ENCODE results near the gene KCNMA1.

The KCNMA1 gene

DNA sequence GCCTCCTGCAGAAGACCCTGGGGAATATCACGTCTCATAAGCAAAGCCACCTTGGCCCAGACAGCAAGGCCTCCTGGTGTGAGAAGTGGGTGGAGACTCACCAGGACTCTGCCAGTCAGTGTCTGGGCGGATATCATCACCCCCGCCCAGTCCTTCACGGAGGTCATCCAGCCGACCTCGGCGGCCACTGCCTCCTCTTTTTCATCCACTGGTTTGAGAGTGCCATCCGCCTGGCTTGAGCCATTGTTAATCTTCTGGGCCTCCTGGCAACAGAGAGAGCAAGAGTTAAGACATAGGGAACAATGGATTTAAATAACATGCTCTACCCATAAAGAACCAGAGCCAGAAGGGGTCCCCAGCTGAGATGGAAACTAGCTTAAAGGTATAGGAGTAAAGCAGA, 233.8 kb downstream of the KCNMA1 start:
- Histone ChIP-seq H3K4me3 (ENCODE audit: low read depth in 1 of 2, low read length in 1 of 2) (no peak overlapping the region), H3K27ac (no peak overlapping the region), H3K36me3 (no peaks in the 10 kb centered on the region), H3K27me3 (peaks cover 48% of the 10 kb centered on the region), H3K9me3 (no peaks in the 10 kb centered on the region), H3K4me1 (ENCODE audit: control insufficient read depth in 1 of 2, insufficient read depth in 1 of 2, low read depth in 1 of 2, low read length in 1 of 2) (no peaks in the 10 kb centered on the region)
- TF ChIP-seq, protein P1, sequence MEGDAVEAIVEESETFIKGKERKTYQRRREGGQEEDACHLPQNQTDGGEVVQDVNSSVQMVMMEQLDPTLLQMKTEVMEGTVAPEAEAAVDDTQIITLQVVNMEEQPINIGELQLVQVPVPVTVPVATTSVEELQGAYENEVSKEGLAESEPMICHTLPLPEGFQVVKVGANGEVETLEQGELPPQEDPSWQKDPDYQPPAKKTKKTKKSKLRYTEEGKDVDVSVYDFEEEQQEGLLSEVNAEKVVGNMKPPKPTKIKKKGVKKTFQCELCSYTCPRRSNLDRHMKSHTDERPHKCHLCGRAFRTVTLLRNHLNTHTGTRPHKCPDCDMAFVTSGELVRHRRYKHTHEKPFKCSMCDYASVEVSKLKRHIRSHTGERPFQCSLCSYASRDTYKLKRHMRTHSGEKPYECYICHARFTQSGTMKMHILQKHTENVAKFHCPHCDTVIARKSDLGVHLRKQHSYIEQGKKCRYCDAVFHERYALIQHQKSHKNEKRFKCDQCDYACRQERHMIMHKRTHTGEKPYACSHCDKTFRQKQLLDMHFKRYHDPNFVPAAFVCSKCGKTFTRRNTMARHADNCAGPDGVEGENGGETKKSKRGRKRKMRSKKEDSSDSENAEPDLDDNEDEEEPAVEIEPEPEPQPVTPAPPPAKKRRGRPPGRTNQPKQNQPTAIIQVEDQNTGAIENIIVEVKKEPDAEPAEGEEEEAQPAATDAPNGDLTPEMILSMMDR (IDR thresholded peaks at IDR 0.05), result no peak

DNA sequence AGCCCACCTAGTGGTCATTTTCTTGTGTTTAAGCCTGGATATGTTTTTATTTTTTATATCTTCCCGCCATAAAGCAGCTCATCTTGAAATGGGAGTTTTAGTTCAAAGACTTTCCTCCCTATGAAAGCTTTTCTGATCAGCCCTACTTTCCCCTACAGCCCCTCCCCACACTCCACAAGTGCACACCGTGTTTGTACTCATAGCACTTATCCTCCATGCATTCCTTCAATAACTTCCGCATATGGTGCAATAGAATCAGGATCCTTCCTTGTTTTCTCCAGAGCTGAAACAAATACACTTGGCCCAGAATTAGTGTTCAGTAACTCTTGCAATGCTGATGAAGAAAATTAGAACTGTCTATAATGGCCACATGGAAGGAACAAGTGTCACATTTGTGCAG, 235.9 kb downstream of the KCNMA1 start:
- H3K4me3 ChIP-seq (ENCODE audit: low read depth in 1 of 2, low read length in 1 of 2), result no peak overlapping the region
- H3K27me3 ChIP-seq, result peaks cover 59% of the 10 kb centered on the region
- TF ChIP-seq, protein P1 (IDR thresholded peaks at IDR 0.05), result no peak
- no peaks in the 10 kb centered on the region for H3K9me3 ChIP-seq
- no peak overlapping the region for H3K27ac ChIP-seq
- H3K4me1 ChIP-seq (ENCODE audit: control insufficient read depth in 1 of 2, insufficient read depth in 1 of 2, low read depth in 1 of 2, low read length in 1 of 2), result no peaks in the 10 kb centered on the region
- no peaks in the 10 kb centered on the region for H3K36me3 ChIP-seq

DNA sequence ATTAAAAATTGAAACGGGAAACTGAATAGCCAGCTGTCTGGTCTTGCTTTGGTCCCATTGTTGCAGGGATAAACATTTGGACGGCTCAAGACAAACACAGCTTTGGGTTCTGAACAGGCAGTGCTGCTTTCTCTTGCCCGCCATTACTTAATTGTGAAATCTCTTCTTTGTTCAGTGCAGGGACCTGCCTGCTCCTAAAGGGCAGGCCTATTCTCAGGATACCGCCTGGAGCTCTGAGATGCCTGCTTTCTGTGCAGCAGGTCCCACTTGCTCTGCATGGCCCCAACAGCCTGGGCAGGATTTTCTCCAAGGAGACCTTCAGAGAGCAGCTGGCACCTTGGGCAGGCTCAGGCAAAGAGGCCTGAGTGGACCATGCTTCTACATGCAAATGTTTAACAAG, 237.6 kb downstream of the KCNMA1 start:
- Histone ChIP-seq H3K27me3 (peaks cover 55% of the 10 kb centered on the region), H3K4me1 (ENCODE audit: control insufficient read depth in 1 of 2, insufficient read depth in 1 of 2, low read depth in 1 of 2, low read length in 1 of 2) (no peaks in the 10 kb centered on the region), H3K9me3 (no peaks in the 10 kb centered on the region), H3K4me3 (ENCODE audit: low read depth in 1 of 2, low read length in 1 of 2) (no peak overlapping the region), H3K27ac (no peak overlapping the region), H3K36me3 (no peaks in the 10 kb centered on the region)
- TF ChIP-seq, protein P1 (IDR thresholded peaks at IDR 0.05), result no peak

DNA sequence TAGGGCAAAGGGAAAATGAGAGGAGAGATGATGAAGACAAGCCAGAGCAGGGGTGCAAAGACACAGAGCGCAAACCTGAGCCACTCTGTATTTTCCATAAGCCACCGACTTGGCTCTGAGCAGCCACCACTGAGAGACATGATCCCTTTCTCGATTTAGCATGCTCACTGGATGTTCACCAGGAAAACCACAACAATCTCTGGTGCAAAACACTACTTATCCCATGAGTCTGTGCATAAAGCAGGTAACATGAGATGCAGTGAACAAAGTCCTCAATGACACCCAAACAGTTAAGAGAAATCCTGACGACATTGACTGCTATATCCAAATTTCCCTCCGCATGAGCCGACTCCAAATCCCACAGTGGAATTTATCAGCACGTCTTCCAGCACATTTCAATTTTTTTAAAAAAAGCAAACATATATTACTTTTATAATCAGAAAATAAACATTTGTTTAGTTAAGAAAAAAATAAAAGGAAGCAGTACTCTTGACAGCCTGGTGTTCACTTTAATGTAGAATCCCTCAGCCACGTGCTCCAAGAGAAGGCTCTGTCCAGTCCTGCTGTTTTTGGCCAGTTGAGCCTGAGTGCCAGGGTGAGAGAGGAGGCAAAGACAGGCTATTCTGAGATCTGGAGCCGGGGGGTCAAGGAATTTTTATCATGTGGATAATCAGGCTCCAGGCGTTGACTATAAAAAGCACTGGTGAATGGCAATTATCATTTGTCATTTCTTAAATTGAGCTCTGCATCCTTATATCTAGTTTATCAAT, 238.4 kb downstream of the KCNMA1 start:
- Histone ChIP-seq H3K27ac (no peak overlapping the region), H3K36me3 (no peaks in the 10 kb centered on the region), H3K27me3 (peaks cover 53% of the 10 kb centered on the region), H3K9me3 (no peaks in the 10 kb centered on the region), H3K4me1 (ENCODE audit: control insufficient read depth in 1 of 2, insufficient read depth in 1 of 2, low read depth in 1 of 2, low read length in 1 of 2) (no peaks in the 10 kb centered on the region), H3K4me3 (ENCODE audit: low read depth in 1 of 2, low read length in 1 of 2) (no peak overlapping the region)
- TF ChIP-seq, protein P1 (IDR thresholded peaks at IDR 0.05), result no peak

DNA sequence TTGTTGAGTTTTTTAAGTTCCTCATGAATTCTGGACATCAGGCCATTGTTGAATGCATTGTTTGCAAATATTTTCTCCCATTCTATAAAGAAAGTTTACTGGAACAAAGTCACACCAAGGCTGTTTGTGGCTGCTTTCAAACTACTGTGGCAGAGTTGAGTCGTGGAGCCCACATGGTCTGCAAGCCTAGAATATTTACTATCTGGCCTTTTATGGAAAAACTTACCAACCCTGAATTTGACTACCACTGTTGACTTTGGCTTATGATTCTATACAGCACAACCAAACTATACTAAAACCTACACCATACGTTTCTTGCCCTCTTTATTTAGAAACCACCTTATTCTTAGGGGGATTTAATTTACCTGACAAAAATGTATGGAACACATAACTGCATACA, 239.1 kb downstream of the KCNMA1 start:
- TF ChIP-seq, protein P1 (IDR thresholded peaks at IDR 0.05), result no peak
- H3K36me3 ChIP-seq, result no peaks in the 10 kb centered on the region
- H3K27me3 ChIP-seq, result peaks cover 53% of the 10 kb centered on the region
- no peaks in the 10 kb centered on the region for H3K4me1 ChIP-seq (ENCODE audit: control insufficient read depth in 1 of 2, insufficient read depth in 1 of 2, low read depth in 1 of 2, low read length in 1 of 2)
- no peaks in the 10 kb centered on the region for H3K9me3 ChIP-seq
- no peak overlapping the region for H3K27ac ChIP-seq
- no peak overlapping the region for H3K4me3 ChIP-seq (ENCODE audit: low read depth in 1 of 2, low read length in 1 of 2)
